Activated CD8-positive, alpha-beta T cell treated with anti-CD3 and anti-CD28 coated beads for 36 hours (primary cell): ENCODE measurements around the gene TRHDE. TPM values are rescaled to one million over a fixed set of nuclear protein-coding genes. Genes with fewer than 3 reads are reported as not detected.

ENCODE experiments used
- ATAC-seq: fragments of 200-7000 bp; cut with Tn5 transposase; one replicate; pipeline ENCODE4 v1.10.0; 2021; ENCODE audit warnings: mild to moderate bottlenecking, moderate library complexity
- CTCF ChIA-PET: fragments of 350-600 bp; sonication (Branson Sonifier 250); formaldehyde crosslinking; loops from one replicate; lab custom pipeline; 2021; ENCODE audit warnings: antibody characterized with exemption; lab: Charles Lee
- POLR2A ChIA-PET: fragments of 350-600 bp; sonication (Branson Sonifier 250); formaldehyde crosslinking; loops from one replicate; lab custom pipeline; 2021; ENCODE audit warnings: antibody characterized with exemption; lab: Charles Lee
- DNase-seq: peaks from one replicate; pipeline ENCODE4 v3.0.0-alpha.2; 2020
- H3K27ac Mint-ChIP-seq: one replicate; pipeline ENCODE4 v1.8.0; 2021; ENCODE audit warnings: mild to moderate bottlenecking, mixed read lengths
- H3K27me3 Mint-ChIP-seq: one replicate; pipeline ENCODE4 v1.8.0; 2021; ENCODE audit warnings: mixed read lengths
- H3K36me3 Mint-ChIP-seq: one replicate; pipeline ENCODE4 v1.8.0; 2021; ENCODE audit warnings: low read depth, mixed read lengths
- H3K4me1 Mint-ChIP-seq: one replicate; pipeline ENCODE4 v1.8.0; 2021; ENCODE audit warnings: low read depth, mixed read lengths
- H3K4me3 Mint-ChIP-seq: one replicate; pipeline ENCODE4 v1.8.0; 2021; ENCODE audit warnings: mild to moderate bottlenecking, moderate library complexity, mixed read lengths
- H3K9me3 Mint-ChIP-seq: one replicate; pipeline ENCODE4 v1.8.0; 2021; ENCODE audit warnings: mixed read lengths
- CTCF ChIP-seq: fragments of 200-600 bp; IDR thresholded peaks from one replicate; pipeline ENCODE4 v1.8.0; 2022; ENCODE audit warnings: antibody characterized with exemption, mild to moderate bottlenecking
- intact Hi-C: fragments of 100-400 bp; cut with micrococcal nuclease; formaldehyde crosslinking; loops from one replicate; pipeline ENCODE4 v1.10.0; 2022
- total RNA-seq, 2 experiments: library from RNA; stranded (reverse); gene quantifications; one replicate each; pipeline ENCODE4 v1.2.3, GENCODE V29; 2021

TRHDE gene
- total RNA-seq, 2 experiments from 2014 or later: not detected

- H3K36me3 Mint-ChIP-seq: no peaks in the 10 kb centered on the region
- H3K4me3 Mint-ChIP-seq: no peak overlapping the region
- DNase-seq (no peak), ATAC-seq (no peak)
- intact Hi-C loops: no loop called here
- H3K27me3 Mint-ChIP-seq: no peaks in the 10 kb centered on the region
- ChIA-PET POLR2A (no interaction called here), CTCF (no interaction called here)
- H3K9me3 Mint-ChIP-seq: no peaks in the 10 kb centered on the region
- H3K27ac Mint-ChIP-seq: no peak overlapping the region
- H3K4me1 Mint-ChIP-seq: no peaks in the 10 kb centered on the region
- no peak for TF ChIP-seq CTCF
Observed at GRCh38 chr12:72300728-72301127, 28.6 kb downstream of the TRHDE start.

- Mint-ChIP-seq H3K27ac (no peak overlapping the region), H3K9me3 (no peaks in the 10 kb centered on the region), H3K4me1 (no peaks in the 10 kb centered on the region), H3K4me3 (no peak overlapping the region), H3K27me3 (no peaks in the 10 kb centered on the region), H3K36me3 (no peaks in the 10 kb centered on the region)
- ChIA-PET CTCF (no interaction called here), POLR2A (no interaction called here)
- ATAC-seq (no peak), DNase-seq (no peak)
- TF ChIP-seq CTCF: no peak
- intact Hi-C loops: no loop called here
Observed at GRCh38 chr12:72304751-72305150, 32.6 kb downstream of the TRHDE start.

GRCh38 chr12:72307229-72307628, 35.1 kb downstream of the TRHDE start:
- no peak for TF ChIP-seq CTCF
- POLR2A ChIA-PET: no interaction called here

GRCh38 chr12:72311946-72312345, 39.8 kb downstream of the TRHDE start:
- Mint-ChIP-seq H3K27ac (no peak overlapping the region), H3K36me3 (no peaks in the 10 kb centered on the region), H3K4me1 (no peaks in the 10 kb centered on the region), H3K27me3 (no peaks in the 10 kb centered on the region), H3K4me3 (no peak overlapping the region), H3K9me3 (no peaks in the 10 kb centered on the region)
- TF ChIP-seq CTCF: no peak
- no peak for DNase-seq
- CTCF ChIA-PET: no interaction called here
- ATAC-seq: no peak
- intact Hi-C loops: no loop called here
- POLR2A ChIA-PET: no interaction called here

More at GRCh38 chr12:72307229-72307628, 35.1 kb downstream of the TRHDE start:
- H3K36me3 Mint-ChIP-seq: no peaks in the 10 kb centered on the region
- no peak overlapping the region for H3K4me3 Mint-ChIP-seq
- intact Hi-C loops: no loop called here
- no peaks in the 10 kb centered on the region for H3K4me1 Mint-ChIP-seq
- H3K9me3 Mint-ChIP-seq: no peaks in the 10 kb centered on the region
- no peak overlapping the region for H3K27ac Mint-ChIP-seq
- CTCF ChIA-PET: interaction anchor here (0.6 kb wide), 1 partner anchor 370 kb away, joined by 3 read pairs; no protein-coding TSS in a partner anchor
- ATAC-seq (no peak), DNase-seq (no peak)
- H3K27me3 Mint-ChIP-seq: no peaks in the 10 kb centered on the region

GRCh38 chr12:72313806-72314205, 41.6 kb downstream of the TRHDE start:
- POLR2A ChIA-PET: no interaction called here

More at GRCh38 chr12:72313806-72314205, 41.6 kb downstream of the TRHDE start:
- DNase-seq: no peak
- H3K27me3 Mint-ChIP-seq: no peaks in the 10 kb centered on the region
- no peak for ATAC-seq
- intact Hi-C loops: no loop called here
- H3K27ac Mint-ChIP-seq: no peak overlapping the region
- no peaks in the 10 kb centered on the region for H3K36me3 Mint-ChIP-seq
- H3K4me3 Mint-ChIP-seq: no peak overlapping the region
- H3K9me3 Mint-ChIP-seq: no peaks in the 10 kb centered on the region
- no peaks in the 10 kb centered on the region for H3K4me1 Mint-ChIP-seq
- CTCF ChIA-PET: no interaction called here
- no peak for TF ChIP-seq CTCF
